C4-2B (cell line): ENCODE measurements around the gene AQP6.

Experiments used
- ZFX ChIP-seq: fragments of 450-650 bp; IDR thresholded peaks from 2 replicates; pipeline ENCODE4 v1.6.1; 2017
- TF ChIP-seq, protein P1 (sequence below): fragments of 450-650 bp; conservative IDR thresholded peaks from 2 replicates; pipeline ENCODE4 v1.5.1; 2017; ENCODE audit warnings: mild to moderate bottlenecking

DNA sequence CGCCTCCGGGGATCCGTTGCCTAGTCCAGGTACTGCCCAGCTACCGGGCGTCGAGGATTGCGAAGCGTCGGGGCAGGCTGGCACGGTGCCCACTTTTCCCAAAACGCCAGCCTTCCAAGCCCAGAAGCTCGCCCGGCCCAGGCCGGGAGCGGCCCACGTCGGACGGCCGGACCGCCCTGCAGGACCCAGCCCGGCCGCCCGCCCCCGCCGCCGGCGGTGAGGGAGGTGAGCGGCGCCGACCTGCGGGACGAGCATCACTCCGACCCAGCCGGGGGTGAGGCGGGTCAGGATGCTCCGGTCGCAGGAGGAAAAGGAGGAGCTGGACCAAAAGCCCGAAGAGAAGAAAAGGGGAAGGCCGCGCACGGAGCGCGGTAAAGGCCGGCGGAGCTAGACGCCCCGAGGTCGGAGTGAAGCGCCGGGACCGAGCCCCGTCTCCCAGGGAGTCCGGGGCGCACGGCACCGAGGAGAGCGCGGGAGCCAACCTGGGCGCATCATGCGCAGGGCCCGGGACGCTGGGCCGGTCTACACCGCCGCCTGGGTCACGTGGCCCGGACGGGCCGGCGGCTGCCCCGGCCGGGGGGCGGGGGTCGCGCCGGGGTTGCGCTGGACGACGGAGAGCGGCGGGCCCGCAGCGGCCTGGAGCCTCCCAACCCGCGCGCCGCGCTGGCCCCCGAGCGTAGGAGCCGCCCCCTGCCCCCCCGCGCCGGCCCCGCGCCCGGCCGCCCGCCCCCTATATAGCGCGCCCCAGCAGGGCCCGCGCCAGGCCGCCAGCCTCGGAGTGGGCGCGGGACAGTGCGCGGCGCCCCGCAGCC is 11.4 kb upstream of the AQP6 start, which contains the start of gene AQP5:
- TF ChIP-seq, protein P1, sequence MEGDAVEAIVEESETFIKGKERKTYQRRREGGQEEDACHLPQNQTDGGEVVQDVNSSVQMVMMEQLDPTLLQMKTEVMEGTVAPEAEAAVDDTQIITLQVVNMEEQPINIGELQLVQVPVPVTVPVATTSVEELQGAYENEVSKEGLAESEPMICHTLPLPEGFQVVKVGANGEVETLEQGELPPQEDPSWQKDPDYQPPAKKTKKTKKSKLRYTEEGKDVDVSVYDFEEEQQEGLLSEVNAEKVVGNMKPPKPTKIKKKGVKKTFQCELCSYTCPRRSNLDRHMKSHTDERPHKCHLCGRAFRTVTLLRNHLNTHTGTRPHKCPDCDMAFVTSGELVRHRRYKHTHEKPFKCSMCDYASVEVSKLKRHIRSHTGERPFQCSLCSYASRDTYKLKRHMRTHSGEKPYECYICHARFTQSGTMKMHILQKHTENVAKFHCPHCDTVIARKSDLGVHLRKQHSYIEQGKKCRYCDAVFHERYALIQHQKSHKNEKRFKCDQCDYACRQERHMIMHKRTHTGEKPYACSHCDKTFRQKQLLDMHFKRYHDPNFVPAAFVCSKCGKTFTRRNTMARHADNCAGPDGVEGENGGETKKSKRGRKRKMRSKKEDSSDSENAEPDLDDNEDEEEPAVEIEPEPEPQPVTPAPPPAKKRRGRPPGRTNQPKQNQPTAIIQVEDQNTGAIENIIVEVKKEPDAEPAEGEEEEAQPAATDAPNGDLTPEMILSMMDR: no peak
- TF ChIP-seq ZFX: no peak
